ENCODE data around the gene MTHFD1L.
A peak's percentile ranks its signal among the peaks of the same experiment; 100 is the strongest.

MTHFD1L gene

GRCh38 chr6:150966786-150967185, 101.3 kb downstream of the MTHFD1L start:
- TF ChIP-seq CTCF (IDR thresholded peaks at IDR 0.05; ENCODE audit: low read depth, low read length), result no peak
- H3K4me3 ChIP-seq (replicated peaks in 1 of 2; ENCODE audit: low read depth in 2 of 2, low read length in 2 of 2), result no peak overlapping the region
- no peak for DNase-seq (ENCODE audit: low read depth in 2 of 2)

- TF ChIP-seq CTCF (IDR thresholded peaks at IDR 0.05; ENCODE audit: low read depth, low read length), result no peak
- no peak overlapping the region for H3K4me3 ChIP-seq (replicated peaks in 1 of 2; ENCODE audit: low read depth in 2 of 2, low read length in 2 of 2)
- DNase-seq (ENCODE audit: low read depth in 2 of 2), result no peak
Observed at GRCh38 chr6:150967381-150967780, 101.9 kb downstream of the MTHFD1L start.

- DNase-seq (ENCODE audit: low read depth in 2 of 2), result peak in 1 of 2 donors; percentile 13
- no peak for TF ChIP-seq CTCF (IDR thresholded peaks at IDR 0.05; ENCODE audit: low read depth, low read length)
- H3K4me3 ChIP-seq (replicated peaks in 1 of 2; ENCODE audit: low read depth in 2 of 2, low read length in 2 of 2), result no peak overlapping the region
Observed at GRCh38 chr6:150967910-150968309, 102.4 kb downstream of the MTHFD1L start.

- DNase-seq (ENCODE audit: low read depth in 2 of 2), result no peak
- TF ChIP-seq CTCF (IDR thresholded peaks at IDR 0.05; ENCODE audit: low read depth, low read length), result no peak
- H3K4me3 ChIP-seq (replicated peaks in 1 of 2; ENCODE audit: low read depth in 2 of 2, low read length in 2 of 2), result no peak overlapping the region
Observed at GRCh38 chr6:150969901-150970300, 104.4 kb downstream of the MTHFD1L start.

- H3K4me3 ChIP-seq (replicated peaks in 1 of 2; ENCODE audit: low read depth in 2 of 2, low read length in 2 of 2), result no peak overlapping the region
- no peak for DNase-seq (ENCODE audit: low read depth in 2 of 2)
- TF ChIP-seq CTCF (IDR thresholded peaks at IDR 0.05; ENCODE audit: low read depth, low read length), result no peak
Observed at GRCh38 chr6:150971219-150971618, 105.7 kb downstream of the MTHFD1L start.

GRCh38 chr6:150975136-150975535, 109.6 kb downstream of the MTHFD1L start:
- no peak for TF ChIP-seq CTCF (IDR thresholded peaks at IDR 0.05; ENCODE audit: low read depth, low read length)
- no peak for DNase-seq (ENCODE audit: low read depth in 2 of 2)
- H3K4me3 ChIP-seq (replicated peaks in 1 of 2; ENCODE audit: low read depth in 2 of 2, low read length in 2 of 2), result no peak overlapping the region

GRCh38 chr6:150977281-150977680, 111.8 kb downstream of the MTHFD1L start:
- DNase-seq (ENCODE audit: low read depth in 2 of 2), result peak in 1 of 2 donors; percentile 62
- no peak overlapping the region for H3K4me3 ChIP-seq (replicated peaks in 1 of 2; ENCODE audit: low read depth in 2 of 2, low read length in 2 of 2)
- no peak for TF ChIP-seq CTCF (IDR thresholded peaks at IDR 0.05; ENCODE audit: low read depth, low read length)
